ENCODE data around the gene USP6NL.

DNA sequence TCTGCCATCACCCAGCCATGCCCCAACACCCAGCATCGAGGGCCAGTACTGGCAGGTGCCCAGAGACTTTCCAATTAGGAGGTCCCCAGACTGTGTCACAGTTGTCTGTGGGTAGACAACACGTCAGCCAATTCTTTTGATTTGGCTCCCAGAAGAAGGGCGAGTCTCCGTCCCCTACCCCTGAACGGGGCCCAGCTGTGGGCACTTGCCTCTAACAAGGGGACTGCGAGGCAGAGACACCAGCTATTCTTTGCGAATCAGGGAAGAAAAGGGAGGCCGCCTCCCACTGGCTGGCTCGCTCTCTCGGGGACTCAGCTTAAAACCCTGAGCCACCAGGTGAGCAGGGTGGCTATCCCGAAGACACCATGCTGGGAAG, 167.3 kb downstream of the USP6NL start:
- TF ChIP-seq, protein P1, sequence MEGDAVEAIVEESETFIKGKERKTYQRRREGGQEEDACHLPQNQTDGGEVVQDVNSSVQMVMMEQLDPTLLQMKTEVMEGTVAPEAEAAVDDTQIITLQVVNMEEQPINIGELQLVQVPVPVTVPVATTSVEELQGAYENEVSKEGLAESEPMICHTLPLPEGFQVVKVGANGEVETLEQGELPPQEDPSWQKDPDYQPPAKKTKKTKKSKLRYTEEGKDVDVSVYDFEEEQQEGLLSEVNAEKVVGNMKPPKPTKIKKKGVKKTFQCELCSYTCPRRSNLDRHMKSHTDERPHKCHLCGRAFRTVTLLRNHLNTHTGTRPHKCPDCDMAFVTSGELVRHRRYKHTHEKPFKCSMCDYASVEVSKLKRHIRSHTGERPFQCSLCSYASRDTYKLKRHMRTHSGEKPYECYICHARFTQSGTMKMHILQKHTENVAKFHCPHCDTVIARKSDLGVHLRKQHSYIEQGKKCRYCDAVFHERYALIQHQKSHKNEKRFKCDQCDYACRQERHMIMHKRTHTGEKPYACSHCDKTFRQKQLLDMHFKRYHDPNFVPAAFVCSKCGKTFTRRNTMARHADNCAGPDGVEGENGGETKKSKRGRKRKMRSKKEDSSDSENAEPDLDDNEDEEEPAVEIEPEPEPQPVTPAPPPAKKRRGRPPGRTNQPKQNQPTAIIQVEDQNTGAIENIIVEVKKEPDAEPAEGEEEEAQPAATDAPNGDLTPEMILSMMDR (conservative IDR thresholded peaks at IDR 0.05 in 1 of 2, IDR thresholded peaks at IDR 0.05 in 1 of 2; ENCODE audit: extremely low read depth in 1 of 2, insufficient read depth in 1 of 2, low read depth in 1 of 2, low read length in 2 of 2): no peak
- no peak for TF ChIP-seq EZH2 (IDR thresholded peaks at IDR 0.05; ENCODE audit: borderline replicate concordance, low read length)
